Epithelial cell of esophagus (primary cell): ENCODE data around the gene CHMP5.
A peak's percentile ranks its signal among the peaks of the same experiment; 100 is the strongest.

Source experiments
- DNase-seq: peaks from one replicate; pipeline ENCODE4 v3.0.0; 2010; ENCODE audit warnings: low read depth
- H3K4me3 ChIP-seq: 2 replicates; pipeline ENCODE4 v1.5.1; 2011; ENCODE audit warnings: mild to moderate bottlenecking, low read length, control low read depth
- TF ChIP-seq, protein P1 (sequence below): IDR thresholded peaks from 2 replicates; pipeline ENCODE4 v1.5.1; 2011; ENCODE audit warnings: low read depth, mild to moderate bottlenecking, low read length, control low read depth, inconsistent platforms; ENCODE audit not compliant: insufficient read depth; ENCODE audit errors: missing control alignments

The CHMP5 gene

DNA sequence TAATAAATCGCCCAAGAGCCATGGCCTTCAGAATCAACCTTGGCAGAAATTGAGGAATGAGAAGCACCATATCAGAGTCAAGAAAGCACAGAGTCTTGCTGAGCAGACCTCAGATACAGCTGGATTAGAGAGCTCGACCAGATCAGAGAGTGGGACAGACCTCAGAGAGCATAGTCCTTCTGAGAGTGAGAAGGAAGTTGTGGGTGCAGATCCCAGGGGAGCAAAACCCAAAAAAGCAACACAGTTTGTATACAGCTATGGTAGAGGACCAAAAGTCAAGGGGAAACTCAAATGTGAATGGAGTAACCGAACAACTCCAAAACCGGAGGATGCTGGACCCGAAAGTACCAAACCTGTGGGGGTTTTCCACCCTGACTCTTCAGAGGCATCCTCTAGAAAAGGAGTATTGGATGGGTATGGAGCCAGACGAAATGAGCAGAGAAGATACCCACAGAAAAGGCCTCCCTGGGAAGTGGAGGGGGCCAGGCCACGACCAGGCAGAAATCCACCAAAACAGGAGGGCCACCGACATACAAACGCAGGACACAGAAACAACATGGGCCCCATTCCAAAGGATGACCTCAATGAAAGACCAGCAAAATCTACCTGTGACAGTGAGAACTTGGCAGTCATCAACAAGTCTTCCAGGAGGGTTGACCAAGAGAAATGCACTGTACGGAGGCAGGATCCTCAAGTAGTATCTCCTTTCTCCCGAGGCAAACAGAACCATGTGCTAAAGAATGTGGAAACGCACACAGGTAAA lies 30.0 kb downstream of the CHMP5 start:
- TF ChIP-seq, protein P1, sequence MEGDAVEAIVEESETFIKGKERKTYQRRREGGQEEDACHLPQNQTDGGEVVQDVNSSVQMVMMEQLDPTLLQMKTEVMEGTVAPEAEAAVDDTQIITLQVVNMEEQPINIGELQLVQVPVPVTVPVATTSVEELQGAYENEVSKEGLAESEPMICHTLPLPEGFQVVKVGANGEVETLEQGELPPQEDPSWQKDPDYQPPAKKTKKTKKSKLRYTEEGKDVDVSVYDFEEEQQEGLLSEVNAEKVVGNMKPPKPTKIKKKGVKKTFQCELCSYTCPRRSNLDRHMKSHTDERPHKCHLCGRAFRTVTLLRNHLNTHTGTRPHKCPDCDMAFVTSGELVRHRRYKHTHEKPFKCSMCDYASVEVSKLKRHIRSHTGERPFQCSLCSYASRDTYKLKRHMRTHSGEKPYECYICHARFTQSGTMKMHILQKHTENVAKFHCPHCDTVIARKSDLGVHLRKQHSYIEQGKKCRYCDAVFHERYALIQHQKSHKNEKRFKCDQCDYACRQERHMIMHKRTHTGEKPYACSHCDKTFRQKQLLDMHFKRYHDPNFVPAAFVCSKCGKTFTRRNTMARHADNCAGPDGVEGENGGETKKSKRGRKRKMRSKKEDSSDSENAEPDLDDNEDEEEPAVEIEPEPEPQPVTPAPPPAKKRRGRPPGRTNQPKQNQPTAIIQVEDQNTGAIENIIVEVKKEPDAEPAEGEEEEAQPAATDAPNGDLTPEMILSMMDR, result no peak
- H3K4me3 ChIP-seq, result no peak overlapping the region
- no peak for DNase-seq

DNA sequence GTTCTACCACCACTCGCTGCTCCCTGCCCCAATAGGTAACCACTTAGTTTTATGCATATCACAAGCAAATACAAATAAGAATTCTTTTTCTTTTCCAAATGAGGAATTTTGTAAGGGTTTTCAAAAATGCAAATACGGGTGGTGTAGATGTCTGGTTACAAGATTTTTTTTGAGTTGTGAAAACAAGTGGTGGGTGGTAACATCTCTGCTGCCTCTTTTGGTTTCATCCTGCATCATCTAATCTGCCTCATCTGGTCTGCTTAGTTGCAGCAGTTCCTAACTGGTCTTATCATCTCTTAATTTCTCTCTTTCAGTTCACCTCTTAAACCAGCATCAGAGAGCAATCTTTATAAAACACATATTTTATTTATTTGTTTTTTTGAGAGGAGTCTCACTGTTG lies 30.7 kb downstream of the CHMP5 start:
- H3K4me3 ChIP-seq, result no peak overlapping the region
- no peak for DNase-seq
- TF ChIP-seq, protein P1, result no peak

DNA sequence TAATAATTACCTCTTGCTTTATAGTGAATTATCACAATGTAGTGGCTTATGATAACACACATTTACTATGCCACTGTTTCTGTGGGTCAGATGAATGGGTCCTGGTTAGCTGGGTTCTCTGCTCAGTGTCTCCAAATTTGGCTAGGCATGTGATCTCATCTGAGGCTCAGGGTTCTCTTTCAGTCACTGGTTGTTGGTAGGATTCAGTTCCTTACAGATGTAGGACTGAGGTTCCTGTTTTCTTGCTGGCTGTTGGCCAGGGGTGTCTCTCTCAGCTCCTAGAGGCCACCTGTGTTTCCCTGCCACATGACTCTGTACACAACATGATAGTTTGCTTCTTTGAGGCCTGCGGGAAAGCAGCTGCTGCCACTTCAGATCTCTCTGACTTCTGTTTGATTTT lies 32.6 kb downstream of the CHMP5 start:
- no peak overlapping the region for H3K4me3 ChIP-seq
- TF ChIP-seq, protein P1, result no peak
- DNase-seq, result peak; percentile 16

DNA sequence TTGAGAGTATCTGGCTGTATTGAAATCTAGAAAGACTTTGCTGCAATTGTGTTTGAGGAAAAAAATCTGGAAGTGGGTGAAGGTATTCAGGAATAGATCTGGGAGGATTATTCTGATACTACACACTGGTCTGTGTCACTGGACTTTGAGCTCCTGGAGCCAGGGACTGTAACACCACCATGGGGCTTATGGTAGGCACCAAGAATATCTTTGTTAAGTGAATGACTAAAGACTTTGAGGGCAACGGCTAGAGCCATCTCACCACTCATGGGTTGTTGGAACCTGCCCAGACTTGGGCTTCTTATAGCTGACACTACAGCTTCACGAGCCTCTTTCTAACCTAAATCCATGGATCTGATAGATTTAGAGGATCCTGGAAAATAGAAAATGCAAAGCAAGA lies 35.7 kb downstream of the CHMP5 start:
- TF ChIP-seq, protein P1, result no peak
- H3K4me3 ChIP-seq, result no peak overlapping the region
- peak; percentile 45 for DNase-seq

DNA sequence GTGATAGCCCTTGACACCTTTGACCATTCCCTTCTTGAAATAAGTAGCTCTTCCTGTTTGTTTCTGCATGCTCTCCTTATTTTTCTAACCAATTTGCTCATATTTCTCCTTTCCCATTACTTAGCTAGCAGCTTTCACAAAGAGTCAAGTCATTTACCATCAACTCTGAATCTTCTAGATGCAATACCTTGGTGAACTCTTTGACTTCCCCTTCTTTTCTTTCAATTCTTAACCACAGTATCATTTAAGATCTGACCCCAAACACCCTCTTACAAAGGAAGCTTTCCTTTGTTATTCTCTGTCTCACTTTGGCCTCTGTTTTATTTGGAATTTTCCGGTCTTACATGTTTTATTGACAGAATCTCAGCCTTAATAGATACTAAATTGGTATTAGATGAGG lies 39.5 kb downstream of the CHMP5 start:
- DNase-seq, result no peak
- no peak overlapping the region for H3K4me3 ChIP-seq
- TF ChIP-seq, protein P1, result no peak

DNA sequence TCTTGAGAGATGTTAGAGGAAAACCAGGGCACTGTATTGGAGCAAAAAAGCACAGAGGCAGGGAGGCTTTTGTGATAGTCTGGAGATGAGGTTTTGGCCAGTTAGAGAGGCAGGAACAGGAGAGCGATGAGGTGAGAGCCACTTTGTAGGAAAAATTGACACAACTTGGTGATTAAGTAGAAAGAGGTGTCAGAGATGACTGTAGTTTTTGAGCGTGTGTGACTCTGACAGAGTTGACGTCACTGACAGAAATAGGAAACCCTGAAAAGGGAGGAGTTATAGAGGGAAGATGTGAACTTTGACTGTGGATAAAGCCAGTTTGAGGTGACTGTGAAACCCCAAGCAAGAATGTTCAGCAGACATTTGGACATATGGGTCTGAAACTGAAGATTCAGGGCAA lies 41.2 kb downstream of the CHMP5 start:
- H3K4me3 ChIP-seq, result no peak overlapping the region
- TF ChIP-seq, protein P1, result no peak
- no peak for DNase-seq

DNA sequence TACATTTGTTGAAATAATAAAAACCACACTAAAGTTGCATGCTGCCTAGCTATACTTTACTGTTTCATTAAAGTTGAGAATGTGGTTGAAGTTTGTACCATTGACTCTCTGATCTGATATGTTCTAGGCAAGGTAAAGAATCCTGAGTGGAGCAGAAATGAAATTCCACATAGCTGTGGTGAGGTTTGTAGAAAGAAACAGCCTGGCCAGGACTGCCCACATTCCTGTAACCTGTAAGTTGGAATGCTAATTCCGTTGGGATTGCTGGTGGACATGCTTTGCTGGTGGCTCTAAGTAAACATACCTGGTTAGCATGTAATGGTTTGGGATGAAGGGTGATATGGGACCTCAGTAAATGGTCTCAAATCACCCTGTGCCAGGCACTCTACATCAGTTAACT lies 42.2 kb downstream of the CHMP5 start:
- TF ChIP-seq, protein P1, result no peak
- no peak for DNase-seq

More for the DNA sequence above, 42.2 kb downstream of the CHMP5 start:
- no peak overlapping the region for H3K4me3 ChIP-seq
